ENCODE results near the gene CRLF1.
"Not testable (repeated sequence)": the region's sequence is repeated elsewhere in the genome, so short reads cannot be mapped to it uniquely, and the experiment has no call there.

GRCh38 chr19:18592732-18593131, 13.9 kb downstream of the CRLF1 start:
- TF ChIP-seq CTCF (conservative IDR thresholded peaks at IDR 0.05); EZH2 (IDR thresholded peaks at IDR 0.05; ENCODE audit: low read depth): not testable (repeated sequence)

Measured in PC-9 (cell line).